A673 (cell line): ENCODE results near the gene VRTN. TPM values are rescaled to one million over a fixed set of nuclear protein-coding genes. Genes with fewer than 3 reads are reported as not detected.

ENCODE experiments used
- BruUV-seq: library from RNA; stranded (reverse); fragments of 400-500 nt; replicated peaks from 2 replicates; lab custom pipeline; 2021; lab: Mats Ljungman, UMichigan
- CTCF ChIA-PET: fragments of 300-600 bp; sonication (Branson Sonifier 250); formaldehyde crosslinking; loops from one replicate; lab custom pipeline; 2022; ENCODE audit warnings: antibody characterized with exemption; lab: Charles Lee
- POLR2A ChIA-PET: fragments of 300-600 bp; sonication (Branson Sonifier 250); formaldehyde crosslinking; loops from one replicate; lab custom pipeline; 2022; ENCODE audit warnings: antibody characterized with exemption; ENCODE audit not compliant: low non-redundant PET; lab: Charles Lee
- DNase-seq: peaks from one replicate; pipeline ENCODE4 v3.0.0-alpha.2; 2015; ENCODE audit warnings: low spot score
- H3K27ac ChIP-seq: fragments of 200-600 bp; sonication (generic); 2 replicates; pipeline ENCODE4 v1.5.1; 2016; ENCODE audit warnings: mixed run types, low read depth, mild to moderate bottlenecking, mixed read lengths, antibody characterized with exemption, low read length; ENCODE audit not compliant: poor library complexity, severe bottlenecking
- H3K27me3 ChIP-seq: fragments of 200-600 bp; sonication (generic); replicated peaks from 2 replicates; pipeline ENCODE4 v1.6.1; 2017; ENCODE audit warnings: mixed run types, low read depth, mild to moderate bottlenecking, mixed read lengths, antibody characterized with exemption, low read length; ENCODE audit not compliant: insufficient read depth, poor library complexity
- H3K36me3 ChIP-seq: fragments of 200-600 bp; sonication (generic); 2 replicates; pipeline ENCODE4 v1.6.1; 2016; ENCODE audit warnings: mixed run types, mild to moderate bottlenecking, mixed read lengths, antibody characterized with exemption, low read length; ENCODE audit not compliant: insufficient read depth, poor library complexity, severe bottlenecking
- H3K4me1 ChIP-seq: fragments of 200-600 bp; sonication (generic); 2 replicates; pipeline ENCODE4 v1.6.1; 2017; ENCODE audit warnings: mixed run types, mild to moderate bottlenecking, mixed read lengths, antibody characterized with exemption, low read length; ENCODE audit not compliant: insufficient read depth, poor library complexity, severe bottlenecking
- H3K4me3 ChIP-seq: fragments of 200-600 bp; sonication (generic); 2 replicates; pipeline ENCODE4 v1.5.1; 2016; ENCODE audit warnings: low read depth, mixed run types, mild to moderate bottlenecking, mixed read lengths, low read length; ENCODE audit not compliant: poor library complexity, severe bottlenecking
- H3K9me3 ChIP-seq: fragments of 200-600 bp; sonication (generic); 2 replicates; pipeline ENCODE4 v1.6.1; 2016; ENCODE audit warnings: mixed run types, low read depth, mild to moderate bottlenecking, mixed read lengths, antibody characterized with exemption, low read length; ENCODE audit not compliant: poor library complexity, severe bottlenecking
- EZH2 ChIP-seq: fragments of 200-600 bp; sonication (generic); IDR thresholded peaks from 2 replicates; pipeline ENCODE4 v1.6.1; 2017; ENCODE audit warnings: borderline replicate concordance, low read depth, mild to moderate bottlenecking, mixed read lengths, antibody characterized with exemption, low read length; ENCODE audit not compliant: poor library complexity, severe bottlenecking
- intact Hi-C: fragments of 100-400 bp; cut with micrococcal nuclease; formaldehyde crosslinking; loops from one replicate; pipeline ENCODE4 v1.10.0; 2022; ENCODE audit not compliant: unreplicated experiment
- total RNA-seq: library from RNA; stranded (reverse); gene quantifications from 2 replicates; pipeline ENCODE4 v1.2.3, GENCODE V29; 2021
- TF ChIP-seq, protein P1 (sequence below): fragments of 300-800, 200-600 bp; sonication (generic); conservative IDR thresholded peaks from 2 replicates; pipeline ENCODE4 v1.5.1; 2017; ENCODE audit warnings: low read depth, mild to moderate bottlenecking, antibody characterized with exemption, low read length, moderate library complexity, mixed read lengths

VRTN gene
- total RNA-seq, 1 experiment from 2014 or later: not detected

DNA sequence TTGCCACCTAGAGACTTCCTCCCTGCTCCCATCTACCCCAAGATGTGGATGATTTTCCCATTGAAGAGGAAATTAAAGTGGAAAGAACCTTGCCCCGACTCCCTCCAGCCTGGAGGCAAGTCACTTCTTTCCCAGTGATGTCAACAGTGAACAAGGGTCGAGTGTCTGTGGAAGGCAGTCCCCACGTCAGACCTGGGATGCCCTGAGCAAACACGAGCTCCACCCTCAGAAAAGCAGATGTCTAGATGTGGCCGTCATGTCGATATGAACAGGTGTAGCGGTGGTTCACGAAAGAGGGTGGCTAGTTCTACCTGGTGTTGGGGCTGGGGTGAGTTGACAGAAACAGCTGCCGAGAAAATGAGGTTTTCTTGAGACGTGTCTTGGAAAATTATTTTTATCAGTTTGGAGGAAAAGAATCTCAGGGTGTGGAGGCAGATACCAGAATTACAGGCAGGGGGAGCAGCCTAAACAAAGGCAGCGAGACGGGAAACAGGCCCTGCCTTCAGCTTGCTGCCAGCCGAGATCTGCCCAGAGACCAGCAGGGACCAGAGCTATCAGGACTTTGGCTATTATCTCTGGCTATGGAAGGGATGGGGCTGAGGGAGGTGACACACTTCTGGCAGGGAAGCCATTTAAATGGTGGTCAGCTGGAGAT lies 51.9 kb downstream of the VRTN start:
- CTCF ChIA-PET: no interaction called here
- no peak overlapping the region for H3K4me3 ChIP-seq
- H3K36me3 ChIP-seq: no peaks in the 10 kb centered on the region
- no TSS peak for BruUV-seq
- POLR2A ChIA-PET: no interaction called here
- intact Hi-C loops: no loop called here
- H3K27ac ChIP-seq: no peak overlapping the region
- DNase-seq: peak; percentile 13
- peaks cover 23% of the 10 kb centered on the region for H3K27me3 ChIP-seq
- no peak for TF ChIP-seq EZH2
- TF ChIP-seq, protein P1, sequence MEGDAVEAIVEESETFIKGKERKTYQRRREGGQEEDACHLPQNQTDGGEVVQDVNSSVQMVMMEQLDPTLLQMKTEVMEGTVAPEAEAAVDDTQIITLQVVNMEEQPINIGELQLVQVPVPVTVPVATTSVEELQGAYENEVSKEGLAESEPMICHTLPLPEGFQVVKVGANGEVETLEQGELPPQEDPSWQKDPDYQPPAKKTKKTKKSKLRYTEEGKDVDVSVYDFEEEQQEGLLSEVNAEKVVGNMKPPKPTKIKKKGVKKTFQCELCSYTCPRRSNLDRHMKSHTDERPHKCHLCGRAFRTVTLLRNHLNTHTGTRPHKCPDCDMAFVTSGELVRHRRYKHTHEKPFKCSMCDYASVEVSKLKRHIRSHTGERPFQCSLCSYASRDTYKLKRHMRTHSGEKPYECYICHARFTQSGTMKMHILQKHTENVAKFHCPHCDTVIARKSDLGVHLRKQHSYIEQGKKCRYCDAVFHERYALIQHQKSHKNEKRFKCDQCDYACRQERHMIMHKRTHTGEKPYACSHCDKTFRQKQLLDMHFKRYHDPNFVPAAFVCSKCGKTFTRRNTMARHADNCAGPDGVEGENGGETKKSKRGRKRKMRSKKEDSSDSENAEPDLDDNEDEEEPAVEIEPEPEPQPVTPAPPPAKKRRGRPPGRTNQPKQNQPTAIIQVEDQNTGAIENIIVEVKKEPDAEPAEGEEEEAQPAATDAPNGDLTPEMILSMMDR: no peak
- no peaks in the 10 kb centered on the region for H3K9me3 ChIP-seq
- no peaks in the 10 kb centered on the region for H3K4me1 ChIP-seq

GRCh38 chr14:74400919-74401503 lies 52.7 kb downstream of the VRTN start:
- Histone ChIP-seq H3K27ac (no peak overlapping the region), H3K4me3 (no peak overlapping the region), H3K36me3 (no peaks in the 10 kb centered on the region), H3K4me1 (no peaks in the 10 kb centered on the region), H3K27me3 (peaks cover 18% of the 10 kb centered on the region), H3K9me3 (no peaks in the 10 kb centered on the region)
- TF ChIP-seq, protein P1: no peak
- no peak for TF ChIP-seq EZH2
- intact Hi-C loops: no loop called here
- no peak for DNase-seq
- ChIA-PET POLR2A (no interaction called here), CTCF (no interaction called here)
- BruUV-seq: no TSS peak

- peaks cover 12% of the 10 kb centered on the region for H3K27me3 ChIP-seq
- no peak for DNase-seq
- TF ChIP-seq EZH2: no peak
- TF ChIP-seq, protein P1: no peak
- CTCF ChIA-PET: no interaction called here
- BruUV-seq: no TSS peak
- no peaks in the 10 kb centered on the region for H3K36me3 ChIP-seq
- H3K4me1 ChIP-seq: no peaks in the 10 kb centered on the region
- H3K27ac ChIP-seq: no peak overlapping the region
- POLR2A ChIA-PET: no interaction called here
- no peak overlapping the region for H3K4me3 ChIP-seq
- intact Hi-C loops: no loop called here
- no peaks in the 10 kb centered on the region for H3K9me3 ChIP-seq
These were observed 53.4 kb downstream of the VRTN start for GRCh38 chr14:74401504-74402241.
